Thoracic aorta (tissue), 2 donors: Measurements from ENCODE around the gene ADGRL3. TPM values are rescaled to one million over a fixed set of nuclear protein-coding genes. Genes with fewer than 3 reads are reported as not detected.

Experiments used
- ATAC-seq: fragments of 150-250 bp; one replicate; pipeline ENCODE4 v1.8.0; 2017; ENCODE audit warnings: low read depth; ENCODE audit not compliant: insufficient number of reproducible peaks, low FRiP score
- DNase-seq: peaks from one replicate; pipeline ENCODE4 v3.0.0-alpha.2; 2020; ENCODE audit warnings: low spot score
- H3K27ac ChIP-seq, 2 donors: fragments of 200-600 bp; sonication (generic); 1 replicate in 1 of 2; 2 replicates in 1 of 2; pipeline ENCODE4 v1.5.1; 2016; ENCODE audit warnings: mild to moderate bottlenecking in 2 of 2, moderate library complexity in 2 of 2
- H3K27me3 ChIP-seq: fragments of 200-600 bp; sonication (generic); replicated peaks from 2 replicates; pipeline ENCODE4 v1.6.0; 2016; ENCODE audit warnings: mild to moderate bottlenecking; ENCODE audit not compliant: insufficient read depth
- H3K36me3 ChIP-seq: fragments of 200-600 bp; sonication (generic); one replicate; pipeline ENCODE4 v1.5.1; 2016
- H3K4me1 ChIP-seq, 2 donors: fragments of 200-600 bp; sonication (generic); 1 replicate in 1 of 2; 2 replicates in 1 of 2; pipeline versions ENCODE4 v1.5.1 to v1.6.0; 2016; ENCODE audit warnings: low read depth in 2 of 2, mild to moderate bottlenecking in 1 of 2; ENCODE audit not compliant: control insufficient read depth in 1 of 2
- H3K4me3 ChIP-seq: fragments of 200-600 bp; sonication (generic); 2 replicates; pipeline ENCODE4 v1.5.1; 2016; ENCODE audit warnings: mild to moderate bottlenecking
- H3K9me3 ChIP-seq: fragments of 200-600 bp; sonication (generic); 2 replicates; pipeline ENCODE4 v1.5.1; 2016
- total RNA-seq, 2 donors: library from RNA; depleted of rRNA; stranded (reverse); fragments of >200 nt; gene quantifications; one replicate each; pipeline versions ENCODE4 v1.1.0 to v1.2.3, GENCODE V29; 2016
- TF ChIP-seq, protein P1 (sequence below): fragments of 200-600 bp; sonication (generic); IDR thresholded peaks from one replicate; pipeline ENCODE4 v1.5.1; 2019; ENCODE audit warnings: antibody characterized with exemption

Gene ADGRL3
- total RNA-seq, 2 donors from 2014 or later = 17.5 to 18.1 TPM

DNA sequence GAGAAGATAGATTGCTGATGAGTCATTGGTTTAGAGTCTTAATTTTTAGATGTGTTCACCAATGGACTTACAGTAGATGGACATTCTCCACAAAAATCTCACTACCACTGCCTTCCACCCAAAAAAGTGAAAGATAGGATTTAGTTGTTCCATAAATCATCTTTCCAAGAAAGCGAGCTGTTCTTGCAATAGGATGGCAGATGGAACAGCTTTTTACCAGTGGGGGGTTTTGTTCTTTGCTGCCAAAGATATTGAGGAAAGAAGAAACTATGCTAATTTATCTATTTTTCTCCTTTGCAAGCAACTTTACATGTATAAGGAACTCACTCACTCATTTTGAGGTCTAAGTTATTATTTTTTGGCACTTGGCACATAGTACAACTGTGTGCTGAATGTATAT lies 109.5 kb downstream of the ADGRL3 start:
- Histone ChIP-seq H3K4me3 (no peak overlapping the region), H3K27me3 (no peaks in the 10 kb centered on the region), H3K36me3 (no peaks in the 10 kb centered on the region), H3K27ac (no peak overlapping the region), H3K9me3 (no peaks in the 10 kb centered on the region), H3K4me1 (peaks cover 0 to 5% of the 10 kb centered on the region in 2 donors)
- TF ChIP-seq, protein P1, sequence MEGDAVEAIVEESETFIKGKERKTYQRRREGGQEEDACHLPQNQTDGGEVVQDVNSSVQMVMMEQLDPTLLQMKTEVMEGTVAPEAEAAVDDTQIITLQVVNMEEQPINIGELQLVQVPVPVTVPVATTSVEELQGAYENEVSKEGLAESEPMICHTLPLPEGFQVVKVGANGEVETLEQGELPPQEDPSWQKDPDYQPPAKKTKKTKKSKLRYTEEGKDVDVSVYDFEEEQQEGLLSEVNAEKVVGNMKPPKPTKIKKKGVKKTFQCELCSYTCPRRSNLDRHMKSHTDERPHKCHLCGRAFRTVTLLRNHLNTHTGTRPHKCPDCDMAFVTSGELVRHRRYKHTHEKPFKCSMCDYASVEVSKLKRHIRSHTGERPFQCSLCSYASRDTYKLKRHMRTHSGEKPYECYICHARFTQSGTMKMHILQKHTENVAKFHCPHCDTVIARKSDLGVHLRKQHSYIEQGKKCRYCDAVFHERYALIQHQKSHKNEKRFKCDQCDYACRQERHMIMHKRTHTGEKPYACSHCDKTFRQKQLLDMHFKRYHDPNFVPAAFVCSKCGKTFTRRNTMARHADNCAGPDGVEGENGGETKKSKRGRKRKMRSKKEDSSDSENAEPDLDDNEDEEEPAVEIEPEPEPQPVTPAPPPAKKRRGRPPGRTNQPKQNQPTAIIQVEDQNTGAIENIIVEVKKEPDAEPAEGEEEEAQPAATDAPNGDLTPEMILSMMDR = no peak
- ATAC-seq = no peak
- DNase-seq = no peak

DNA sequence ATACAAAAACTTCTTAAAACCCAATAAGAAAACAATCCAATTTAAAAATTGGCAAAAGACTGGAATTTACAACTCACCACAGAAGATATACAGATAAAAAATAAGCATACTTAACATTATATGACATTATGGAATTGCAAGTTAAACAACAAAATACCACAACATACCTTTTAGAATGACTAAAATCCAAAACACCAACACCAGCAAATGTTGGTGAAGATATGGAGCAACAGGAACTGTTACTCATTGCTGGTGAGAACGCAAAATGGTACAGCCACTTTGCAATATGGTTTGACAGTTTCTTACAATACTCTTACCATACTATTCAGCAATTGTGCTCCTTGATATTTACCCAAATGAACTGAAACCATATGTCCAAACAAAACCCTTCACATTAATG lies 112.4 kb downstream of the ADGRL3 start:
- Histone ChIP-seq H3K4me3 (no peak overlapping the region), H3K36me3 (no peaks in the 10 kb centered on the region), H3K4me1 (peaks cover 0 to 5% of the 10 kb centered on the region in 2 donors), H3K9me3 (no peaks in the 10 kb centered on the region), H3K27me3 (no peaks in the 10 kb centered on the region), H3K27ac (no peak overlapping the region)
- ATAC-seq (no peak), DNase-seq (no peak)
- TF ChIP-seq, protein P1 = no peak

DNA sequence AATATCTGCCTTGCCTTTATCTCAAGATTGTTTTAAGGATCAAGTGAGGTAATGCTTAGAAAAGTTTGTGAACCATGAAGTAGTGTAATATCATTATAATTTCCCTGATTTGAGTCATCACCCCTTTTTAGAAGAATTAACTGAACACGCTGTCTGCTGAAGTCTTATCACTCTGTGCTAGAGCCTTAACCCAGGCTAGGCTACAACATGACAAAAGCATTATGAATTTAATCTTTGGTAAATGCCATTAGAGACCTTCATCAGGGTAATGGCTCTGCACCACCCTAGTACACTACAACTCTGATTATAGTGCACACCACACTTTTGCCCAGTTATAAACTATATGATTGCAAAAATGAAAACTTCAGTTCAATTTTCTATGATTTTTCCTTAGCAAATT lies 118.3 kb downstream of the ADGRL3 start:
- H3K9me3 ChIP-seq = no peaks in the 10 kb centered on the region
- DNase-seq (no peak), ATAC-seq (no peak)
- H3K27ac ChIP-seq = no peak overlapping the region
- no peaks in the 10 kb centered on the region for H3K27me3 ChIP-seq
- TF ChIP-seq, protein P1 = no peak
- peaks cover 10 to 22% of the 10 kb centered on the region in 2 donors for H3K4me1 ChIP-seq
- no peak overlapping the region for H3K4me3 ChIP-seq
- H3K36me3 ChIP-seq = no peaks in the 10 kb centered on the region

DNA sequence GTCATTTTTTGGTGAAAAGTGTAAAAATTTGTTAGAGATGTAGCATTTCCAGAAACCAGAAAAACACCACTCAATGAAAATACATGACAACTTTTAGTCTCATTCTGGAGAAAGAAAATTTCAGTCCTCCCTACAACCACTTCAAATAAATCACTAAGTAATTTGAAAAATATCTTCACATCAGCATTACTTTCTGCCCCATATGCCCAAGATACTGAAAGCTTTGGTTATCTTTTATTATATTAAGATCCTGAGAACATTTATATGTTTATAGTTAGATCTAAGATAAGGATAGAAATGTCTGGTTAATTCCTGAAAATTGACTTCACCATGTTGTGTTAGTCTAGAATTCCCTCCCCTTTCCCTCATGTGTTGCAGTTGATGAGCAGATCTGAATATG lies 119.0 kb downstream of the ADGRL3 start:
- Histone ChIP-seq H3K27ac (no peak overlapping the region), H3K27me3 (no peaks in the 10 kb centered on the region), H3K4me1 (peaks cover 10 to 22% of the 10 kb centered on the region in 2 donors), H3K4me3 (no peak overlapping the region), H3K9me3 (peaks cover 6% of the 10 kb centered on the region), H3K36me3 (no peaks in the 10 kb centered on the region)
- TF ChIP-seq, protein P1 = no peak
- ATAC-seq (no peak), DNase-seq (no peak)

DNA sequence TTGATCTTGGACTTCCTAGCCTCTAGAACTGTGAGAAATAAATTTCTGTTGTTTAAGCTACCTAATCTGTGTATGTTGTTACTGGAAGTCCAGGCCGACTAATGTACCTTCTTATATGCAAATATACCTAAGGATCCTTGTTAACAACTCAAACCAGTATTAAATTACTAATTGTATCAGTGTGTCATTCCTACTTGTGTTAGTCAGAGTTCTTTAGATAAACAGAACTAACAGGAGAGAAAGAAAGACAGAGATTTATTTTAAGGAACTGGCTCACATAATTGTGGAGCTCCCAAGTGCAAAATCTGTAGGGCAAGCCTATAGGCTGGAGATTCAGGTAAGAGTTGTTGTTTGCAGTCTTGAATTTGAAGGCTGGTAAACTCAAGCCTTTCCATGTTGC lies 120.0 kb downstream of the ADGRL3 start:
- TF ChIP-seq, protein P1 = no peak

More for the DNA sequence above, 120.0 kb downstream of the ADGRL3 start:
- Histone ChIP-seq H3K4me3 (no peak overlapping the region), H3K36me3 (no peaks in the 10 kb centered on the region), H3K27ac (no peak overlapping the region), H3K4me1 (peaks cover 10 to 22% of the 10 kb centered on the region in 2 donors), H3K9me3 (peaks cover 6% of the 10 kb centered on the region), H3K27me3 (no peaks in the 10 kb centered on the region)
- DNase-seq (no peak), ATAC-seq (no peak)
